ENCODE data around the gene PPP1R7.

GRCh38 chr2:241219856-241220356 lies 69.6 kb downstream of the PPP1R7 start:
- TF ChIP-seq CTCF (IDR thresholded peaks at IDR 0.05; ENCODE audit: poor library complexity, severe bottlenecking) (no peak), EZH2 (IDR thresholded peaks at IDR 0.05; ENCODE audit: borderline replicate concordance, insufficient read depth, low read length, poor library complexity, severe bottlenecking) (no peak), POLR2AphosphoS5 (IDR thresholded peaks at IDR 0.05) (no peak), EP300 (conservative IDR thresholded peaks at IDR 0.05; ENCODE audit: poor library complexity, severe bottlenecking) (no peak)
- TF ChIP-seq, protein P1, sequence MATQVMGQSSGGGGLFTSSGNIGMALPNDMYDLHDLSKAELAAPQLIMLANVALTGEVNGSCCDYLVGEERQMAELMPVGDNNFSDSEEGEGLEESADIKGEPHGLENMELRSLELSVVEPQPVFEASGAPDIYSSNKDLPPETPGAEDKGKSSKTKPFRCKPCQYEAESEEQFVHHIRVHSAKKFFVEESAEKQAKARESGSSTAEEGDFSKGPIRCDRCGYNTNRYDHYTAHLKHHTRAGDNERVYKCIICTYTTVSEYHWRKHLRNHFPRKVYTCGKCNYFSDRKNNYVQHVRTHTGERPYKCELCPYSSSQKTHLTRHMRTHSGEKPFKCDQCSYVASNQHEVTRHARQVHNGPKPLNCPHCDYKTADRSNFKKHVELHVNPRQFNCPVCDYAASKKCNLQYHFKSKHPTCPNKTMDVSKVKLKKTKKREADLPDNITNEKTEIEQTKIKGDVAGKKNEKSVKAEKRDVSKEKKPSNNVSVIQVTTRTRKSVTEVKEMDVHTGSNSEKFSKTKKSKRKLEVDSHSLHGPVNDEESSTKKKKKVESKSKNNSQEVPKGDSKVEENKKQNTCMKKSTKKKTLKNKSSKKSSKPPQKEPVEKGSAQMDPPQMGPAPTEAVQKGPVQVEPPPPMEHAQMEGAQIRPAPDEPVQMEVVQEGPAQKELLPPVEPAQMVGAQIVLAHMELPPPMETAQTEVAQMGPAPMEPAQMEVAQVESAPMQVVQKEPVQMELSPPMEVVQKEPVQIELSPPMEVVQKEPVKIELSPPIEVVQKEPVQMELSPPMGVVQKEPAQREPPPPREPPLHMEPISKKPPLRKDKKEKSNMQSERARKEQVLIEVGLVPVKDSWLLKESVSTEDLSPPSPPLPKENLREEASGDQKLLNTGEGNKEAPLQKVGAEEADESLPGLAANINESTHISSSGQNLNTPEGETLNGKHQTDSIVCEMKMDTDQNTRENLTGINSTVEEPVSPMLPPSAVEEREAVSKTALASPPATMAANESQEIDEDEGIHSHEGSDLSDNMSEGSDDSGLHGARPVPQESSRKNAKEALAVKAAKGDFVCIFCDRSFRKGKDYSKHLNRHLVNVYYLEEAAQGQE (IDR thresholded peaks at IDR 0.05; ENCODE audit: borderline replicate concordance), result no peak

All from neural cell (in vitro differentiated cells).